Loucy (cell line): Measurements from ENCODE around the gene UBE2L3.
"Not testable (repeated sequence)": the region's sequence is repeated elsewhere in the genome, so short reads cannot be mapped to it uniquely, and the experiment has no call there.

Source experiments
- H2AFZ ChIP-seq: fragments of 200-600 bp; sonication (generic); 2 replicates; pipeline ENCODE4 v1.6.0; 2016; ENCODE audit warnings: antibody characterized with exemption, mild to moderate bottlenecking, low read length, moderate library complexity
- H3F3A ChIP-seq: fragments of 200-600 bp; 2 replicates; pipeline ENCODE4 v1.6.0; 2016; ENCODE audit warnings: antibody characterized with exemption, low read depth, mild to moderate bottlenecking
- H3K27me3 ChIP-seq: fragments of 200-600 bp; sonication (generic); 2 replicates; pipeline ENCODE4 v1.6.1; 2014; ENCODE audit warnings: low read length, mild to moderate bottlenecking; ENCODE audit not compliant: insufficient read depth, poor library complexity, severe bottlenecking
- H3K36me3 ChIP-seq: fragments of 200-600 bp; sonication (generic); 2 replicates; pipeline ENCODE4 v1.6.1; 2016; ENCODE audit warnings: low read length; ENCODE audit not compliant: insufficient read depth
- H3K4me1 ChIP-seq: fragments of 200-600 bp; sonication (generic); 2 replicates; pipeline ENCODE4 v1.5.1; 2014; ENCODE audit warnings: low read length, mild to moderate bottlenecking; ENCODE audit not compliant: insufficient read depth, poor library complexity, severe bottlenecking
- H3K4me2 ChIP-seq: fragments of 200-600 bp; sonication (generic); 2 replicates; pipeline ENCODE4 v1.6.0; 2014; ENCODE audit warnings: antibody characterized with exemption, low read length, low read depth, mild to moderate bottlenecking; ENCODE audit not compliant: poor library complexity, severe bottlenecking
- H3K4me3 ChIP-seq: fragments of 200-600 bp; sonication (generic); 2 replicates; pipeline ENCODE4 v1.5.1; 2014; ENCODE audit warnings: low read length, mild to moderate bottlenecking, mixed read lengths; ENCODE audit not compliant: poor library complexity, severe bottlenecking
- H3K79me2 ChIP-seq: fragments of 200-600 bp; sonication (generic); 2 replicates; pipeline ENCODE4 v1.6.1; 2014; ENCODE audit warnings: low read length; ENCODE audit not compliant: insufficient read depth
- H3K9ac ChIP-seq: fragments of 200-600 bp; sonication (generic); 2 replicates; pipeline ENCODE4 v1.6.0; 2014; ENCODE audit warnings: mild to moderate bottlenecking, low read depth, low read length, moderate library complexity; ENCODE audit not compliant: poor library complexity, severe bottlenecking
- H3K9me2 ChIP-seq: fragments of 200-600 bp; sonication (generic); replicated peaks from 2 replicates; pipeline ENCODE4 v1.6.1; 2016; ENCODE audit warnings: low read depth, low read length, mixed read lengths
- H3K9me3 ChIP-seq: fragments of 200-600 bp; sonication (generic); 2 replicates; pipeline ENCODE4 v1.6.1; 2014; ENCODE audit warnings: mild to moderate bottlenecking, antibody characterized with exemption, low read length, low read depth; ENCODE audit not compliant: insufficient read depth
- H4K20me1 ChIP-seq: fragments of 200-600 bp; sonication (generic); 2 replicates; pipeline ENCODE4 v1.6.0; 2014; ENCODE audit warnings: antibody characterized with exemption, low read length, mild to moderate bottlenecking; ENCODE audit not compliant: insufficient read depth, poor library complexity, severe bottlenecking
- EZH2phosphoT487 ChIP-seq: fragments of 200-600 bp; IDR thresholded peaks from 2 replicates; pipeline ENCODE4 v1.6.1; 2018; ENCODE audit warnings: antibody characterized with exemption, mild to moderate bottlenecking, moderate library complexity, borderline replicate concordance
- TF ChIP-seq, protein P1 (sequence below): fragments of 200-600 bp; sonication (generic); conservative IDR thresholded peaks from 2 replicates; pipeline ENCODE4 v1.5.1; 2014; ENCODE audit warnings: mild to moderate bottlenecking, antibody characterized with exemption, low read length

Gene UBE2L3

DNA sequence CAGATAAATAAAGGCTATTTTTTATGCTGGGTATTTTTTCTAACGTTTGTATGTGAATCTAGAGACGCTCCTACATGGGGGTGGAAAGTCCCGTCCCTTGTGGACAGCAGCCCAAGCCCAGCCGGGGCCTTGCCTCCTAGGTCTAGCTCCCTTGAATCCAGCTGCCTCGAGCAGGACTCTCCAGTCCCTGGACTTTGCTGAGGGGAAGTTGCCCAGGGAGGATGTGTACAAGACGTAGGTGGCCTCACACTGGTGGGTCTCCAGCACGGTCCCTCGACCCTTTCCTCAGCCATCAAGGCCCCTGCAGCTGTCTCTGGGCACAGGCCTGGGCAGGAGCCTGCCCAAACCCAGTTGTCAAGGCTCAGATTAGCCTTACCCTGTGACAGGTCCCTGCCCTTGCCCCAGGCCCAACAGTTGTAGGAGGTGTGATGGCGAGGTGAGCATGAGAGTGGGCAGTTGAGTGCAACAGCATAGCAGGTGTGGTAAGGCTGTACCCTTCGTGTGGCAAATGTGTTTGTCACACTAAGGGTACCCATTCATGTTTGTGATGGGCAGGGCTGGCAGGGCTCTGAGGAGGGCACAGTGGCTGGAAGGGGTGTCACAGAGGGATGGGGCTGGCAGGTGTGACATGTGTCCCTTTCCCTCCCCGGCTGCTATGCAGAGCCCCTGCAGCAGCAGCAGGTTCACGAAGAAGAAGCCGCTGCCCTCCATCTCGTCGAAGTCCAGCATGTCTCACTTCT is 68.4 kb downstream of the UBE2L3 start:
- Histone ChIP-seq H3K4me2 (no peak overlapping the region), H3K9me2 (no peaks in the 10 kb centered on the region), H3K79me2 (no peaks in the 10 kb centered on the region), H3F3A (no peaks in the 10 kb centered on the region), H3K27me3 (no peaks in the 10 kb centered on the region), H3K9ac (no peak overlapping the region), H3K4me3 (no peak overlapping the region), H3K36me3 (no peaks in the 10 kb centered on the region), H3K4me1 (peaks cover 2% of the 10 kb centered on the region), H2AFZ (no peak overlapping the region), H4K20me1 (no peaks in the 10 kb centered on the region), H3K9me3 (no peaks in the 10 kb centered on the region)
- TF ChIP-seq, protein P1, sequence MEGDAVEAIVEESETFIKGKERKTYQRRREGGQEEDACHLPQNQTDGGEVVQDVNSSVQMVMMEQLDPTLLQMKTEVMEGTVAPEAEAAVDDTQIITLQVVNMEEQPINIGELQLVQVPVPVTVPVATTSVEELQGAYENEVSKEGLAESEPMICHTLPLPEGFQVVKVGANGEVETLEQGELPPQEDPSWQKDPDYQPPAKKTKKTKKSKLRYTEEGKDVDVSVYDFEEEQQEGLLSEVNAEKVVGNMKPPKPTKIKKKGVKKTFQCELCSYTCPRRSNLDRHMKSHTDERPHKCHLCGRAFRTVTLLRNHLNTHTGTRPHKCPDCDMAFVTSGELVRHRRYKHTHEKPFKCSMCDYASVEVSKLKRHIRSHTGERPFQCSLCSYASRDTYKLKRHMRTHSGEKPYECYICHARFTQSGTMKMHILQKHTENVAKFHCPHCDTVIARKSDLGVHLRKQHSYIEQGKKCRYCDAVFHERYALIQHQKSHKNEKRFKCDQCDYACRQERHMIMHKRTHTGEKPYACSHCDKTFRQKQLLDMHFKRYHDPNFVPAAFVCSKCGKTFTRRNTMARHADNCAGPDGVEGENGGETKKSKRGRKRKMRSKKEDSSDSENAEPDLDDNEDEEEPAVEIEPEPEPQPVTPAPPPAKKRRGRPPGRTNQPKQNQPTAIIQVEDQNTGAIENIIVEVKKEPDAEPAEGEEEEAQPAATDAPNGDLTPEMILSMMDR = no peak
- no peak for TF ChIP-seq EZH2phosphoT487

DNA sequence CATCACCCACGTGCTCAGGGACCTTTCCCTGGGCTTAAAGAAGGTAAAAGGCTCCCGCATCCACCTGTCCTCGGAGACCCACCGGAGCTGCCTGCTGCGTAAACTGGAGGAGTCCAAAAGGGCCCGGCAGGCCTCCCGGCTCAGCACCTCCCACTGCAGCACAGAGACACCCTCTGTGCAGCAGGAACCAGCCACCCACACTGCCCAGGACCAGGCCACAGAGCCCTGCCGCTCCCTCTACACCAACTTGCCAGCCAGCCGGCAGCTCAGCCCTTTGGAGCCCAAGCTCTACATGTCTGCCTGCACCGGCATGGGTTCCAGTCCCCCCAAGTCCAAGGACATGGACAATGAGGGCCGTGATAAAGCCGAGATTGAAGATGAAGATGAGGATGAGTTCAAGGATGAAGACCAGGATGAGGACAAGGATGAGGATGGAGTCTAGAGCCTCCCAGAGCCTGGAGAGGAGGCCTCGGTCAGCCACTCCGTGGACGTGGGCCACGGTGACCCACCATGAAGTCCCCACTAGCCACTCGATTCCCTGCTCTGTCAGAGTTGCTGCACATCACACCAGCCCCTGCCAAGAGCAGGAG is 69.2 kb downstream of the UBE2L3 start:
- Histone ChIP-seq H3K4me2 (no peak overlapping the region), H3K9me2 (no peaks in the 10 kb centered on the region), H3F3A (no peaks in the 10 kb centered on the region), H3K4me1 (peaks cover 10% of the 10 kb centered on the region), H3K27me3 (no peaks in the 10 kb centered on the region), H3K36me3 (no peaks in the 10 kb centered on the region), H3K79me2 (no peaks in the 10 kb centered on the region), H4K20me1 (no peaks in the 10 kb centered on the region), H3K9ac (no peak overlapping the region), H3K9me3 (no peaks in the 10 kb centered on the region), H3K4me3 (no peak overlapping the region), H2AFZ (no peak overlapping the region)
- no peak for TF ChIP-seq EZH2phosphoT487
- TF ChIP-seq, protein P1 = no peak

DNA sequence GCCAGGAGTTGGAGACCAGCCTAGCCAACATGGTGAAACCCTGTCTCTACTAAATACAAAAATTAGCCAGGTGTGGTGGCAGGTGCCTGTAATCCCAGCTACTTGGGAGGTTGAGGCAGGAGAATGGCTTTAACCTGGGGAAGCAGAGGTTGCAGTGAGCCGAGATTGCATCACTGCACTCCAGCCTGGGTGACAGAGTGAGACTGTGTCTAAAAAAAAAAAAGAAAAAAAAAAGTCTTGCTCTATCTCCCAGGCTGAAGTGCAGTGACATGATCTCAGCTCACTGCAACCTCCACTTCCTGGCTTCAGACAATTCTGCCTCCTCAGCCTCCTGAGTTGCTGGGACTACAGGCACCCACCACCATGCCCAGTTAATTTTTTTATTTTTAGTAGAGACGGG is 69.9 kb downstream of the UBE2L3 start:
- H3K4me1 ChIP-seq = peaks cover 11% of the 10 kb centered on the region
- not testable (repeated sequence) for H3F3A ChIP-seq, H3K9me3 ChIP-seq, H2AFZ ChIP-seq, H4K20me1 ChIP-seq, H3K9ac ChIP-seq, H3K9me2 ChIP-seq, H3K79me2 ChIP-seq, H3K4me2 ChIP-seq, H3K27me3 ChIP-seq, H3K36me3 ChIP-seq, H3K4me3 ChIP-seq

DNA sequence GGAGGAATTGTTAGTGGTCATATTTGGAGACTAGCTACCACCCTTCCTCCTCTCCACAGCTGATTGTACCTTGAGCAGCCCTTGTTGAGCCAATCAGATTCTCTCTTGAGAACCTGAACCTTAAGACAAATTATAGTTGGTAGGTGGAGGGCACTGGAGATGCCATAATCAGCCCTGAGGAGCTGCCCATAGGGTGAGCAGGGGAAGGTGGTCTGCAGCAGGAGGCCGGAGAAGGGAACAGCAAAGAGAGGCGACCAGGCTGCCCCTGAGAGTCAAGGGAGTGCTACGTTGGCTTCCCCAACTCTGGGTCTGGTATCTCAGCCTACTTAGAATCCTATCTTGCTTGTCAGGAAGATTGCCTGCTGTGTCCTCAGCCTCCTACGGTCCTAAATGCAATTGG is 71.8 kb downstream of the UBE2L3 start:
- Histone ChIP-seq H3K9me3 (no peaks in the 10 kb centered on the region), H3F3A (no peaks in the 10 kb centered on the region), H3K4me2 (no peak overlapping the region), H3K4me3 (no peak overlapping the region), H4K20me1 (peaks cover 6% of the 10 kb centered on the region), H2AFZ (no peak overlapping the region), H3K9ac (no peak overlapping the region), H3K9me2 (no peaks in the 10 kb centered on the region), H3K79me2 (peaks cover 23% of the 10 kb centered on the region), H3K4me1 (peaks cover 20% of the 10 kb centered on the region), H3K36me3 (no peaks in the 10 kb centered on the region), H3K27me3 (peaks cover 4% of the 10 kb centered on the region)
- no peak for TF ChIP-seq EZH2phosphoT487
- TF ChIP-seq, protein P1 = no peak
